ENCODE data around the gene SKOR2.

SKOR2 gene

GRCh38 chr18:47251289-47252120 lies at the start of gene SKOR2:
Gene SKOR2 (minus strand): TSS chr18:47251660. CDS start chr18:47249183, 2,477 bp downstream.
- no peak for DNase-seq (ENCODE audit: low spot score)

GRCh38 chr18:47296462-47296861 lies 45.0 kb upstream of the SKOR2 start:
- DNase-seq (ENCODE audit: low spot score) = no peak

GRCh38 chr18:47294801-47295200 lies 43.3 kb upstream of the SKOR2 start:
- DNase-seq (ENCODE audit: low spot score) = no peak

GRCh38 chr18:47288741-47289140 lies 37.3 kb upstream of the SKOR2 start:
- no peak for DNase-seq (ENCODE audit: low spot score)

GRCh38 chr18:47287911-47288585 lies 36.6 kb upstream of the SKOR2 start:
- DNase-seq (ENCODE audit: low spot score) = no peak

GRCh38 chr18:47286776-47287410 lies 35.4 kb upstream of the SKOR2 start:
- no peak for DNase-seq (ENCODE audit: low spot score)

- no peak for DNase-seq (ENCODE audit: low spot score)
Observed at GRCh38 chr18:47285456-47285855, 34.0 kb upstream of the SKOR2 start.

- DNase-seq (ENCODE audit: low spot score) = no peak
Observed at GRCh38 chr18:47284721-47285395, 33.4 kb upstream of the SKOR2 start.

GRCh38 chr18:47283476-47283875 lies 32.0 kb upstream of the SKOR2 start:
- no peak for DNase-seq (ENCODE audit: low spot score)

GRCh38 chr18:47280121-47280520 lies 28.7 kb upstream of the SKOR2 start:
- no peak for DNase-seq (ENCODE audit: low spot score)

GRCh38 chr18:47274961-47275360 lies 23.5 kb upstream of the SKOR2 start:
- no peak for DNase-seq (ENCODE audit: low spot score)

- DNase-seq (ENCODE audit: low spot score) = peak; percentile 74
Observed at GRCh38 chr18:47265197-47265596, 13.7 kb upstream of the SKOR2 start.

GRCh38 chr18:47264308-47264700 lies 12.8 kb upstream of the SKOR2 start:
- no peak for DNase-seq (ENCODE audit: low spot score)

- DNase-seq (ENCODE audit: low spot score) = peak; percentile 74
Observed at GRCh38 chr18:47263430-47264307, 12.2 kb upstream of the SKOR2 start.

GRCh38 chr18:47263150-47263429 lies 11.6 kb upstream of the SKOR2 start:
- no peak for DNase-seq (ENCODE audit: low spot score)

GRCh38 chr18:47262301-47263149 lies 11.1 kb upstream of the SKOR2 start:
- DNase-seq (ENCODE audit: low spot score) = no peak

- no peak for DNase-seq (ENCODE audit: low spot score)
Observed at GRCh38 chr18:47261902-47262300, 10.4 kb upstream of the SKOR2 start.

- DNase-seq (ENCODE audit: low spot score) = no peak
Observed at GRCh38 chr18:47260924-47261701, 9.7 kb upstream of the SKOR2 start.

GRCh38 chr18:47260120-47260923 lies 8.9 kb upstream of the SKOR2 start:
- peak; percentile 79 for DNase-seq (ENCODE audit: low spot score)

Data from hepatic stellate cell (primary cell).